SK-N-SH treated with all-trans-retinoic acid at 6 μM for 48 hours (cell line): Measurements from ENCODE around the gene ARHGAP24.
"Not testable (repeated sequence)": the region's sequence is repeated elsewhere in the genome, so short reads cannot be mapped to it uniquely, and the experiment has no call there.

Experiments used
- ATAC-seq: fragments of 200-7000 bp; cut with Tn5 transposase; 3 replicates; pipeline ENCODE4 v1.9.1; 2020; ENCODE audit warnings: mild to moderate bottlenecking, moderate library complexity
- ARNTL ChIP-seq: fragments of 450-650 bp; formaldehyde crosslinking; IDR thresholded peaks from 2 replicates; pipeline ENCODE4 v1.5.0; 2020; ENCODE audit warnings: low read depth, mild to moderate bottlenecking, moderate library complexity, borderline replicate concordance
- CREB5 ChIP-seq: fragments of 250-450 bp; sonication (Bioruptor Pico); IDR thresholded peaks from 2 replicates; pipeline ENCODE4 v1.5.1; 2020; ENCODE audit warnings: low read depth, mild to moderate bottlenecking, moderate library complexity
- CSDC2 ChIP-seq: fragments of 250-450 bp; sonication (Bioruptor Pico); IDR thresholded peaks from 2 replicates; pipeline ENCODE4 v1.5.0; 2020; ENCODE audit warnings: mild to moderate bottlenecking, moderate library complexity
- ESRRG ChIP-seq: fragments of 250-450 bp; sonication (Bioruptor Pico); IDR thresholded peaks from 2 replicates; pipeline ENCODE4 v1.6.1; 2021; ENCODE audit warnings: mild to moderate bottlenecking
- GLIS3 ChIP-seq: fragments of 250-450 bp; sonication (Bioruptor Pico); IDR thresholded peaks from 2 replicates; pipeline ENCODE4 v1.5.0; 2020; ENCODE audit warnings: mild to moderate bottlenecking, moderate library complexity
- ISL1 ChIP-seq: fragments of 250-450 bp; sonication (Bioruptor Pico); IDR thresholded peaks from 2 replicates; pipeline ENCODE4 v2.1.2; 2022; ENCODE audit warnings: mild to moderate bottlenecking, moderate library complexity
- OSR1 ChIP-seq: fragments of 250-450 bp; sonication (Bioruptor Pico); IDR thresholded peaks from 2 replicates; pipeline ENCODE4 v1.8.0; 2022; ENCODE audit warnings: moderate library complexity, mild to moderate bottlenecking, inconsistent platforms
- PATZ1 ChIP-seq: fragments of 250-450 bp; sonication (Bioruptor Pico); IDR thresholded peaks from 2 replicates; pipeline ENCODE4 v1.8.0; 2020; ENCODE audit warnings: mild to moderate bottlenecking, moderate library complexity, borderline replicate concordance
- PPARA ChIP-seq: fragments of 250-450 bp; sonication (Bioruptor Pico); IDR thresholded peaks from 2 replicates; pipeline ENCODE4 v1.5.0; 2020; ENCODE audit warnings: mild to moderate bottlenecking, borderline replicate concordance
- SNAI2 ChIP-seq: fragments of 250-450 bp; sonication (Bioruptor Pico); IDR thresholded peaks from 2 replicates; pipeline ENCODE4 v1.5.0; 2020; ENCODE audit warnings: mild to moderate bottlenecking, moderate library complexity
- TCF4 ChIP-seq: fragments of 250-450 bp; sonication (Bioruptor Pico); IDR thresholded peaks from 2 replicates; pipeline ENCODE4 v1.8.0; 2021; ENCODE audit warnings: mild to moderate bottlenecking, moderate library complexity, borderline replicate concordance
- TOX ChIP-seq: fragments of 250-450 bp; sonication (Bioruptor Pico); IDR thresholded peaks from 2 replicates; pipeline ENCODE4 v1.8.0; 2021; ENCODE audit warnings: mild to moderate bottlenecking, moderate library complexity, borderline replicate concordance
- TSHZ2 ChIP-seq: fragments of 250-450 bp; sonication (Bioruptor Pico); IDR thresholded peaks from 2 replicates; pipeline ENCODE4 v1.5.0; 2020; ENCODE audit warnings: mild to moderate bottlenecking, moderate library complexity
- ZC3H10 ChIP-seq: fragments of 250-450 bp; sonication (Bioruptor Pico); IDR thresholded peaks from 2 replicates; pipeline ENCODE4 v1.5.1; 2021; ENCODE audit warnings: mild to moderate bottlenecking, moderate library complexity
- ZFP3 ChIP-seq: fragments of 250-450 bp; sonication (Bioruptor Pico); IDR thresholded peaks from 2 replicates; pipeline ENCODE4 v1.5.0; 2020; ENCODE audit warnings: mild to moderate bottlenecking, moderate library complexity
- ZFP30 ChIP-seq: fragments of 450-650 bp; formaldehyde crosslinking; IDR thresholded peaks from 2 replicates; pipeline ENCODE4 v1.5.0; 2022; ENCODE audit warnings: mild to moderate bottlenecking, moderate library complexity
- ZNF565 ChIP-seq: fragments of 450-650 bp; formaldehyde crosslinking; conservative IDR thresholded peaks from 2 replicates; pipeline ENCODE4 v1.5.0; 2020; ENCODE audit warnings: low read depth, mild to moderate bottlenecking, moderate library complexity
- ZNF70 ChIP-seq: fragments of 450-650 bp; formaldehyde crosslinking; IDR thresholded peaks from 2 replicates; pipeline ENCODE4 v1.5.0; 2020; ENCODE audit warnings: mild to moderate bottlenecking, moderate library complexity
- ZNF8 ChIP-seq: fragments of 450-650 bp; formaldehyde crosslinking; IDR thresholded peaks from 2 replicates; pipeline ENCODE4 v1.5.0; 2020; ENCODE audit warnings: mild to moderate bottlenecking, moderate library complexity
- TF ChIP-seq, protein P1 (sequence below): fragments of 250-450 bp; sonication (Bioruptor Pico); IDR thresholded peaks from 2 replicates; pipeline ENCODE4 v1.8.0; 2021; ENCODE audit warnings: low read depth, mild to moderate bottlenecking, moderate library complexity, borderline replicate concordance

ARHGAP24 gene

DNA sequence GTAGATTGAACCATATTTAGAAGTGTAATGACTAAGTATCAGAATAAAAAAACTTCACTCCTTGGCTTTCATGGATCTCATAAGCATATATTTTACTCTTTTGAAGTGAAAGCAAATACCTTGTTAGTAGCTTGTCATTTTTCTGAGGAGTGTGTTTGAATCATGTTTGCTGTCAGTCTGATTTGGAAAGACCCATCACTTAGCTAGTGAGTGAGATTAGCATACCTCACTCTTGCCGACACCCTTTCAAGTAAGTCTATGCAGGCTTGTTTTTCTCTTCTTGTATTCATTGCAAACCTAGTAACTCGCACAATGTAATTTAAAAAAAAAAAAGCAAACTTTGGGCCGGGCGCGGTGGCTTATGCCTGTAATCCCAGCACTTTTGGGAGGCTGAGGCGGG, 360.0 kb downstream of the ARHGAP24 start:
- ATAC-seq: no peak
- TF ChIP-seq SNAI2: no peak
- no peak for TF ChIP-seq TSHZ2 (CRISPR knock-in tag)
- TF ChIP-seq ZNF8 (CRISPR knock-in tag): no peak
- TF ChIP-seq ZFP30 (CRISPR knock-in tag): no peak
- no peak for TF ChIP-seq ARNTL (CRISPR knock-in tag)

GRCh38 chr4:85836588-85837438, 361.9 kb downstream of the ARHGAP24 start:
- TF ChIP-seq PATZ1 (CRISPR knock-in tag) (no peak), ZNF70 (CRISPR knock-in tag) (no peak), ZNF8 (CRISPR knock-in tag) (no peak), TSHZ2 (CRISPR knock-in tag) (no peak), ESRRG (CRISPR knock-in tag) (no peak), PPARA (CRISPR knock-in tag) (no peak), ZFP3 (no peak), TOX (CRISPR knock-in tag) (no peak), ISL1 (no peak), ZFP30 (CRISPR knock-in tag) (no peak), CSDC2 (CRISPR knock-in tag) (no peak), SNAI2 (no peak), CREB5 (CRISPR knock-in tag) (no peak), OSR1 (CRISPR knock-in tag) (no peak), ZC3H10 (CRISPR knock-in tag) (no peak)
- TF ChIP-seq, protein P1, sequence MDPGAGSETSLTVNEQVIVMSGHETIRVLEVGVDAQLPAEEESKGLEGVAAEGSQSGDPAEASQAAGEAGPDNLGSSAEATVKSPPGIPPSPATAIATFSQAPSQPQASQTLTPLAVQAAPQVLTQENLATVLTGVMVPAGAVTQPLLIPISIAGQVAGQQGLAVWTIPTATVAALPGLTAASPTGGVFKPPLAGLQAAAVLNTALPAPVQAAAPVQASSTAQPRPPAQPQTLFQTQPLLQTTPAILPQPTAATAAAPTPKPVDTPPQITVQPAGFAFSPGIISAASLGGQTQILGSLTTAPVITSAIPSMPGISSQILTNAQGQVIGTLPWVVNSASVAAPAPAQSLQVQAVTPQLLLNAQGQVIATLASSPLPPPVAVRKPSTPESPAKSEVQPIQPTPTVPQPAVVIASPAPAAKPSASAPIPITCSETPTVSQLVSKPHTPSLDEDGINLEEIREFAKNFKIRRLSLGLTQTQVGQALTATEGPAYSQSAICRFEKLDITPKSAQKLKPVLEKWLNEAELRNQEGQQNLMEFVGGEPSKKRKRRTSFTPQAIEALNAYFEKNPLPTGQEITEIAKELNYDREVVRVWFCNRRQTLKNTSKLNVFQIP (CRISPR knock-in tag): no peak
- no peak for ATAC-seq

DNA sequence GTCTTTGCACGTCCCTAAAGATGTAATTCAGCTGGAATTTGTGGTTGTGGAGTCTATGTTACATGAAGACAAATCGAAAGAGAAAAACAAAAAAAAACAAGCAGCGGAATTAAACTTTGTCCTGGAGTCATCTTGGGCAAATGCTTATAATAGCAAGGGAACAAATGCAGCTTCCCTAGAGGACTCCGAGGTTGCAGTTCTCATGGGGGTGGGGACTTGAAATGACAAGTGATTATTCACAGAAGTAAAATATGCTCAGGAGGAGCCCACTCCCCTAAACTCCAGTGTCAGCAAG, 362.4 kb downstream of the ARHGAP24 start:
- TF ChIP-seq PPARA (CRISPR knock-in tag) (no peak), ZNF8 (CRISPR knock-in tag) (no peak), ZNF565 (CRISPR knock-in tag) (no peak), TCF4 (CRISPR knock-in tag) (no peak), ZC3H10 (CRISPR knock-in tag) (no peak), SNAI2 (no peak), GLIS3 (CRISPR knock-in tag) (no peak), ZNF70 (CRISPR knock-in tag) (no peak)
- no peak for ATAC-seq

DNA sequence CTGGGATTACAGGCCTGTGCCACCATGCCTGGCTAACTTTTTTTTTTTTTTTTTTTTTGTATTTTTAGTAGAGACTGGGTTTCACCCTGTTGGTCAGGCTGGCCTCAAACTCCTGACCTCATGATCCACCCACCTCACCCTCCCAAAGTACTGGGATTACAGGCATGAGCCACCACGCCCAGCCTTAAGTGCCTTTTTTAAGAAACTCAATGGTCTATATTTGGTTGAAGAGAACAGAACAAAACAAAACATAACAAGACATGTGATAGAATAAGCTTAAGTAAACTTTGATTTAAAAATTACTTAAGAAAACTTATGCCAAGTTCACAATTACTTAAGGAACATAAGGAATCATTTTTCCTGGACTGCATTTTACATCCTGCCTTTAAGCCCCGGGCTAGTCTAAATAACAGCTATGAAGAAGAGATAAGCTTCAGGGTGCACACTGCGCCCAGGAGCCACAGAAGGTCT, 365.1 kb downstream of the ARHGAP24 start:
- not testable (repeated sequence) for ATAC-seq
